MCF 10A (cell line): ENCODE measurements around the gene TNFRSF9. TPM values are rescaled to one million over a fixed set of nuclear protein-coding genes. Genes with fewer than 3 reads are reported as not detected.

Experiments
- BruUV-seq: library from RNA; stranded (reverse); fragments of 400-500 nt; replicated peaks from 2 replicates; lab custom pipeline; 2021; lab: Mats Ljungman, UMichigan
- CTCF ChIA-PET: fragments of 300-600 bp; sonication (Branson Sonifier 250); formaldehyde crosslinking; extraction: SDS; loops from one replicate; lab custom pipeline; 2021; ENCODE audit warnings: antibody characterized with exemption, inconsistent platforms; lab: Yijun Ruan, JAX
- POLR2A ChIA-PET: fragments of 300-600, 350-650 bp; sonication (Branson Sonifier 250); formaldehyde crosslinking; extraction: SDS; loops from one replicate; lab custom pipeline; 2020; ENCODE audit warnings: antibody characterized with exemption, inconsistent platforms; lab: Yijun Ruan, JAX
- DNase-seq: peaks from one replicate; pipeline ENCODE4 v3.0.0-alpha.2; 2018; ENCODE audit not compliant: unreplicated experiment
- H3K27ac Mint-ChIP-seq: one replicate; pipeline ENCODE4 v1.8.0; 2022; ENCODE audit warnings: mild to moderate bottlenecking, low read depth, mixed read lengths; ENCODE audit not compliant: unreplicated experiment
- H3K27me3 Mint-ChIP-seq: one replicate; pipeline ENCODE4 v1.8.0; 2022; ENCODE audit warnings: mixed read lengths; ENCODE audit not compliant: insufficient read depth, unreplicated experiment
- H3K36me3 Mint-ChIP-seq: one replicate; pipeline ENCODE4 v1.8.0; 2022; ENCODE audit warnings: mild to moderate bottlenecking, moderate library complexity, mixed read lengths; ENCODE audit not compliant: insufficient read depth, unreplicated experiment
- H3K4me1 Mint-ChIP-seq: one replicate; pipeline ENCODE4 v1.8.0; 2022; ENCODE audit warnings: mixed read lengths; ENCODE audit not compliant: insufficient read depth, unreplicated experiment
- H3K4me3 Mint-ChIP-seq: one replicate; pipeline ENCODE4 v1.8.0; 2022; ENCODE audit warnings: mild to moderate bottlenecking, moderate library complexity, mixed read lengths; ENCODE audit not compliant: unreplicated experiment
- H3K9me3 Mint-ChIP-seq: one replicate; pipeline ENCODE4 v1.8.0; 2022; ENCODE audit warnings: mixed read lengths; ENCODE audit not compliant: unreplicated experiment
- CTCF ChIP-seq: fragments of 200-600 bp; IDR thresholded peaks from one replicate; pipeline ENCODE4 v1.8.0; 2022; ENCODE audit warnings: antibody characterized with exemption, mild to moderate bottlenecking; ENCODE audit not compliant: unreplicated experiment
- intact Hi-C: fragments of 100-400 bp; cut with micrococcal nuclease; formaldehyde crosslinking; loops from 2 replicates; pipeline ENCODE4 v1.14.1; 2022
- total RNA-seq: library from RNA; stranded (reverse); gene quantifications from 2 replicates; pipeline ENCODE4 v1.2.3, GENCODE V29; 2022

The TNFRSF9 gene
- total RNA-seq, 1 experiment from 2014 or later: 0.98 TPM

GRCh38 chr1:7973086-7973485 lies 32.4 kb upstream of the TNFRSF9 start:
- H3K9me3 Mint-ChIP-seq: no peaks in the 10 kb centered on the region
- no peaks in the 10 kb centered on the region for H3K4me1 Mint-ChIP-seq
- POLR2A ChIA-PET: interaction anchor here (0.6 to 4.9 kb wide), 3 partner anchors 11 to 377 kb away, joined by 3 to 18 read pairs (median 3); partner anchors contain the start of gene PARK7
- CTCF ChIA-PET: interaction anchor here (0.8 to 1.0 kb wide), 2 partner anchors 292 to 341 kb away, joined by 3 to 4 read pairs; no protein-coding TSS in a partner anchor
- no TSS peak for BruUV-seq
- no peak overlapping the region for H3K4me3 Mint-ChIP-seq
- TF ChIP-seq CTCF: no peak
- no peak overlapping the region for H3K27ac Mint-ChIP-seq
- no peaks in the 10 kb centered on the region for H3K27me3 Mint-ChIP-seq
- DNase-seq: no peak
- intact Hi-C loops: no loop called here
- peaks cover 81% of the 10 kb centered on the region for H3K36me3 Mint-ChIP-seq

- H3K9me3 Mint-ChIP-seq: no peaks in the 10 kb centered on the region
- H3K27me3 Mint-ChIP-seq: no peaks in the 10 kb centered on the region
- H3K36me3 Mint-ChIP-seq: peaks cover 81% of the 10 kb centered on the region
- CTCF ChIA-PET: interaction anchor here (1.0 kb wide), 1 partner anchor 342 kb away, joined by 4 read pairs; no protein-coding TSS in a partner anchor
- POLR2A ChIA-PET: interaction anchor here (0.6 to 4.9 kb wide), 3 partner anchors 10 to 589 kb away, joined by 3 to 18 read pairs (median 4); partner anchors contain the start of gene PARK7
- BruUV-seq: no TSS peak
- no peak overlapping the region for H3K4me3 Mint-ChIP-seq
- intact Hi-C loops: no loop called here
- H3K27ac Mint-ChIP-seq: no peak overlapping the region
- no peaks in the 10 kb centered on the region for H3K4me1 Mint-ChIP-seq
- no peak for DNase-seq
- TF ChIP-seq CTCF: no peak
Measured at GRCh38 chr1:7972285-7972684, 31.6 kb upstream of the TNFRSF9 start.

- peak overlapping the region; percentile 42 for H3K27ac Mint-ChIP-seq
- no peaks in the 10 kb centered on the region for H3K27me3 Mint-ChIP-seq
- DNase-seq: no peak
- H3K36me3 Mint-ChIP-seq: peaks cover 81% of the 10 kb centered on the region
- no peaks in the 10 kb centered on the region for H3K9me3 Mint-ChIP-seq
- ChIA-PET CTCF (interaction anchor here (1.2 to 1.9 kb wide), 2 partner anchors 31 to 343 kb away, joined by 4 to 7 read pairs; no protein-coding TSS in a partner anchor), POLR2A (interaction anchor here (1.2 kb wide), 1 partner anchor 9 kb away, joined by 4 read pairs; the partner anchor contains the start of gene PARK7)
- no TSS peak for BruUV-seq
- no peak overlapping the region for H3K4me3 Mint-ChIP-seq
- intact Hi-C loops: no loop called here
- H3K4me1 Mint-ChIP-seq: peaks cover 7% of the 10 kb centered on the region
- TF ChIP-seq CTCF: no peak
Measured at GRCh38 chr1:7971024-7971423, 30.4 kb upstream of the TNFRSF9 start.

GRCh38 chr1:7970246-7970645 lies 29.6 kb upstream of the TNFRSF9 start:
- DNase-seq: no peak
- H3K27ac Mint-ChIP-seq: no peak overlapping the region
- no peak for TF ChIP-seq CTCF
- H3K4me1 Mint-ChIP-seq: peaks cover 7% of the 10 kb centered on the region
- H3K9me3 Mint-ChIP-seq: no peaks in the 10 kb centered on the region
- intact Hi-C loops: no loop called here
- H3K4me3 Mint-ChIP-seq: no peak overlapping the region
- BruUV-seq: no TSS peak
- H3K36me3 Mint-ChIP-seq: peaks cover 83% of the 10 kb centered on the region
- no peaks in the 10 kb centered on the region for H3K27me3 Mint-ChIP-seq
- ChIA-PET CTCF (interaction anchor here (1.2 to 1.9 kb wide), 2 partner anchors 31 to 344 kb away, joined by 4 to 7 read pairs; no protein-coding TSS in a partner anchor), POLR2A (interaction anchor here (0.7 to 1.2 kb wide), 2 partner anchors 9 to 16 kb away, joined by 3 to 4 read pairs; partner anchors contain the start of gene PARK7)
